NCI-H146 treated with DMSO at 0.1 percent for 48 hours (cell line): ENCODE data around the gene KRT6A.

Experiments
- DNase-seq: peaks from one replicate; lab custom pipeline; 2025; ENCODE audit not compliant: unreplicated experiment; lab: John Stamatoyannopoulos, UW

Gene KRT6A

DNA sequence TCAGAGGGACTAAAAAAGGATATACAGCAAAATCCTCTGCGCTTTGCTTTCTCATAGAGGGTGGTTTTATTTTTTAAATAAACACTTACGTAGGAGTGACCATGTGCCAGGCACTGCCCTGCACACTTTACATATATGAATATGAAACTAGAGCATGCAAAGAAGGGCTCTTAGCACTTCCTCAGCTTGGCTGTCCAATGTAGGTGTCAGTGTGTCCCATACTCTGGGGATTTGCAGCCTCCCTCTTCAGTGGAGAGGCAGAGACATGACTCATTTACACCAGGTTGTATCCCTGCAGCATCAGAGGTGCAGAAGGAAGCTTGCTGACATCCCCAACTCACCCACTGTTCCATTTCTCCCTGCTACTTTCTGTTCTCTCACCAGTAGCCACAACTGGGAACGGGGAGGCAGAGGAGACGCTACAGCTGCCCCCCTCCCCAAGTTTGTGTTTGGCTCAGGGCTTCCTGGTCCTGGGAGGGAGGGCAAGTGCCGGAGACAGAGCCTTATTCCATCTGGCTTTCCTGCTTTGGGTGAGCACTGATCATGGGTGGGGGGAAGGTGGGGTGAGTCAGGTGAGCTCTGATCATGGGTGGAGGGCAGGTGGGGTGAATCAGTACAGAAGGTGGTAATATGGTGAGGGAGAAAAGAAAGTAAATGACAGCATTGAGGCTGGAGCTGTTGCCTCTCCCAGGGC is 32.0 kb upstream of the KRT6A start:
- no peak for DNase-seq

DNA sequence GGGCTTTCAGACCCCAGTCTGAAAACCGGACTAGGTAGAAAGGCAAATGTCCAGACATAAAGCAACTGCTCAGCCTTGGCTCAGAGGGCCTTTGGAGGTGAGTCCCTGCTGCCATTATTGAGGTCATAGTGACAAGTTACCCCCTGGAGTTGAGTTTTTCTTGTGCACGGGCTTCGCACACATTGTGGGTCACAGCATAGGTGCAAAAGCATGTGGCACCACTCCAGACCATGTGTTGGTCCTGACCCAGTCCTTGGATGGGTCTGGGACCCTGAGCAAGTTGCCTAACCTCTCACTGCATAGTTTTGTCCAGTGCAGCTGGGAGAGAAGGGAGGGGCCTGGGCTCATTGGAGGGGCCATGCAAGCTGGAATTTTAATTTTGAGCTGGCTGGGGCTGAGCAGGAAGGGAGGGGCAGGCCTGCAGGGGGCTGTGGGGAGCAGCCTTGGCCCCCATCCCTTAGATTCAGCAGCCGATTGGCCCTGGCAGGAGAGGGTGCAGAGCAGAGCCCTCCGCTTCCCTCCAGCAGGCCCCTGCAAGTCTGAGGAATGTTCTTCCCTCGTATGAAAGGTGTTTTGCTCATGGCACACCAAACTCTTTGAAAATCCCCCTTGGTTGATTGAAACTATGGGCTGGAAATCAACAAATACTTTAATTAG is 31.3 kb upstream of the KRT6A start:
- no peak for DNase-seq

DNA sequence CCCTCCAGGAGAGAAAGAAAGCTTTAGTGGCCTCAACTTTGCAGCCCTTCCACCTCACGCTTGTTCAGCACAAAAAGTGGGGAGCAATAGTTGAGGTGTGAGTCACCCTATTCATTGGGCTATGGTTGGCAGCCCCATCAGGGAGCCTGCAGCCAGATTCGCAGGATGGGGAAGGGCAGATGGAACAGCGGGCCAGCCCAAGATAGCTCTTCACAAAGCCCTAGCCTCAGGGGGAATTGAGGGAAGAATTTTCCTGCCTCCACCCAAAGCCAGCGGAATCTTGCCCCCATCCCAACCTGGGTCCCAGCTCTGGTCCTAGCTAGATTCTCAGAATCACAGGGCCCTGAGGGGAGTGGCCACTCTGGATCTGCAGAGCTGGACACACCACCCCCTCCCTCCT is 30.8 kb upstream of the KRT6A start:
- no peak for DNase-seq

DNA sequence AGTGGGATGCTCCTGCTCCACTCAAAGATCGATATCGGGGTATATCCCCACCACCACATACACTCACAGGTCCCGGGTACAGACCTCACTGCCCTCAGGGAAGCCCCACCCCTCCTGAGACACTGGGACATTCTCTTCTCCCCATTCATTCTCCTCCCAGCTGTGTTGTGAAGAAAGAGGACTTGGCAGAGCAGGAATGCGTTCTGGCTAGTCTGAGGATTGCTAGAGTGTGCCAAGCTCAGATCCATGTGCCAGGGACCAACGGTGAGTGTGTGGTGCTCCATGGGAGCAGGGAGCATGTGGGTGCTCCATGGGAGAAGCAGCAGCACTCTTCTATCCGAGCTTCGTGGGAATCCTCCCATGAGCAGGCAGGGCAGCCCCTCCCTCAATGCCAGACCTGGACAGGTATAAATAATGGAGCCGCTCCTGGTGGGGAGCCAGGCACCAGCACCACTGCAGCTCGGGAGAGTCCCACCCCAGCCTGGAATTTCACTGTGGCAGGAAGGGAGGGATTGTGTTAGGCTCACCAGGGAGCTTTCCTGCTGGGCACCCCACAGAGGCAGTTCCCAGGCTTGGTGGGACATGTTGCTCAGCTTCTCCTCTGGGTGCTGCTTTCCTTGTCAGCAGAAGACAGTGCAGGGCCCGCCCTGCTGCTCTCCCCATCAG is 29.4 kb upstream of the KRT6A start:
- DNase-seq, result no peak

DNA sequence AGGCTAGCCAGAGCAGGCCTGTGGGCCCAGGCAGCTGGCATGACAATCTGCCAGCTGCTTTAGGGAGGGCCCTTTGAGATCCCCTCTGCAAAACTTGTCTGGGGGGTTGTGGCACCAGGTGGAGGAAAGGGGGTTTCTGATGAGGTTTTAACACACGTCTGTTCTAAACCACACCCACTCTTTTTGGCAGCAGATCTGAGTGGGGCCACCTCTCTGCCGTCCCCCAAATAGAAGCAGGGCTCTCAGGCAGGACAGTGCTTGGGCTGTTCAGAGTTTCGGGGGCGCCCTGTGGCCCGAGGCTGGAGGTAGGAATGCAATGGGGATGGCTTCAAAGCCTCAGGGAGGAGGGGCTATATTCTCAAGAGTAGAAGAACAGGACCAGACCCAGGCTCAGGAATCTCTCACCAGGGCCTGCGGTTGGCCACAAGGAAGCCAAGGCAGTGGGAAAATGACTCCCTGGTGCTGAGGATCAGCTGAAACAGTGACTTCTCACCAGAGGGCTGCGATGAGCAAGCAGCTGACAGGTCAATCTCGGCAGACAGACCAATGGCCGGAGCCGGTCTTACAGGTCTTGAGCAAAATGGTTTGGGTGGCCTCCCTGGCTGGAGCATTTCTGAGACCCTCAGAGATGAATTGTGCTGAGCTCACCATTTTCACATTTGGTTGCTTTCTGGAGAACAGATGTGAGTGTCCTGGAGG is 28.7 kb upstream of the KRT6A start:
- DNase-seq, result no peak

DNA sequence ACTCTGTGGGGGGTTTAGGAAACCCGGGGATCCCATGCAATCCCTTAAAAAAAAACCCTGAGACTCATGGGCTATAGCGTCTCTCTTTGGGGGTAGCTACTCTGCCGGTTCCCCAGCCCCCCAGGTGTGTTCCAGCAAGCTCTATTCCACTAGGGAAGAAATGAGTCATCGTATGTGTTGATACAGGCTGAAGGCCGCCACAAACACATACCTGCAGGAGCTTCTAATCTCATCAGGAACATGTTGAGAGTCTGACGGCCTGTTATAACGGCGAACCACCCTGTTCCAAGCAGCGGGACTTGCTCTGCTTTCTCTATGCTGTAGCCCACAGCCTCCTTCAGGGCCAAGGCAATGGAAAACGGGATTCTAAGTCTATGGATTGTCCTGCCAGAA is 28.1 kb upstream of the KRT6A start:
- no peak for DNase-seq

DNA sequence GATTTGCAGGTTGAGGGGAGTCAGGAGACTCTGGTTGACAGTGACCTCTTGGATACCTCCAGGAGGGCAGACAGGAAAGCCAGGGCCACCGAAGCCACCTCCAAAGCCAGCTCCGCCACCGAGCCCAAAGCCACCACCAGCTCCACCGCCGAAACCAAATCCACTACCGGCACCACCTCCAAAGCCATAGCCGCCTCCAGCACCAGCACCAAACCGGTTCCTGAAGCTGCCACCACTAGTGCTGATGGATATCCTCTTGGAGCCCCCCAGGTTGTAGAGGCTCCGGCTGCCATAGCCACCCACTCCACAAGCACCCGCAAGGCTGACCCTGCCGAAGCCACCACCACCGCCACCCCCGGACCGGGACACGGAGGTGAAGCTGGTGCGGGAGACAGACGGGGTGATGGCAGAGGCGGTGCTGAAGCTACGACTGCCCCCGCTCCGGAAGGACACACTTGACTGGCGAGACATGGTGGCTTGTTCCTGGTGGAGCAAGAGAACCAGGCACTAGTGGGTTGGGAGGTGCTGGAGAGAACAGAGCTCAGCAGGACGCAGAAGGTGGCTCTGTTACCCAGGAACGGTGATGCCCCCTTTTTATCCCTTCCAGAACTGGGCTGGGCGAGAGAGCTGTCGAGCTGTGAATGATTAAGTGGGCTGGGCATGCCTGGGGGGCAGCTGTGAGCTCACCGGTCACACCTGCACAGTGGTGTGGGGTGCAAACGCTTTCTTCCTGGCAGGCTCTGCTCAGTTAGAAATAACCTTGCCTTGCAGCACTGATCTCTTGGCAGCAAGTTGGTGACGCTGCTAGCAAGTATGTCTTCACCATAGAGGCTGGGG is 27.0 kb upstream of the KRT6A start, which contains the start of gene KRT5:
Gene KRT5 (minus strand): TSS at position 569 of the 837 bp plus-strand sequence. CDS start 98 bp downstream, at position 471.
- no peak for DNase-seq

DNA sequence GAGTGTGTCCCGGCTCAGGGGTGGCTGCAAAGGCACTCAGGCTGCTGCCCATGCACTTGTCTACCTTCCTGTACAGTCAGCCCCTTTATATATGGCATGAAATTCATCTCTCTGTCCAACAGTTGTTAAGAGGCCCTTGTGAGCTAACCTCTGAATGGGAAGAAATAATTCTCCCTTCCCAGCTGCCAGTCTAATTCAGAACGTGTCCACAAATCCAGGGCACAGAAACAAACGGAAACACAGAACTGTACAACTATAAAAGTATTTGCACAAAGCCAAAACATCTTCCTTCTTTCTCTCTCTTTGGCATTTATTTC is 26.3 kb upstream of the KRT6A start:
- no peak for DNase-seq

DNA sequence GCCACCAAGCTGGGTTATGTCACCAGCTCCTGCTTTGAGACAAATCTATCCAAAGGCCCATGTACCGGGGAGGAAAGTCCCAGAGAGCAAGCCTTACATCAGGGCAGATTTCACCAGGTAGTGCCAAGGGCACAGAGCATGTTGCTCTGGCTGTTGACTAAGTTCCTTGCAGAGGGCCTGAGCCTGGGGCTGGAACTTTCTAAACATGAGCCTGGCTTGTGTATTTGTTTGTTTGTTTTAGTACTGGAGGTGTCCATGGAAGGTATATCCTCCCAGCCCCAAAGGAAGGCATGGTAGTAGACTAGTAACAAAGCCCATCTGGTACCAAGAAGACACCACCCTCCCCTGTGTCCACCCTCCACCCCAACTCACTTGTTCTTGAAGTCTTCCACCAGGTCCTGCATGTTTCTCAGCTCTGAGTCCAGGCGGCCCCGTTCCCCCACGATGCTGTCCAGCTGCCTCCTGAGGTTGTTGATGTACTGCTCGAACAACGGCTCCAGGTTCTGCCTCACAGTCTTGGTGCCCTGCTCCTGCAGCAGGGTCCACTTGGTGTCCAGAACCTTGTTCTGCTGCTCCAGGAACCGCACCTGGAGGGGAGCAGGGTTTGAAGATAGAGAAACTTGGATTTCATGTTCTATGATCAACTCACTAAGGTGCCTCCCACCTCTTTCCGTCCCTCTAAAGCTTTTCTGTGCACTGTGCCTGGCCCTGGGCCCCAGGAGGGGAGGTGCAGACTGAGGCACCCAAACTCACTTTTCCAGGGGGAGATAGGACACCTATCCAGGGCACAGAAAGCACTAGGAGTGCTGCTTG is 25.7 kb upstream of the KRT6A start:
- no peak for DNase-seq

DNA sequence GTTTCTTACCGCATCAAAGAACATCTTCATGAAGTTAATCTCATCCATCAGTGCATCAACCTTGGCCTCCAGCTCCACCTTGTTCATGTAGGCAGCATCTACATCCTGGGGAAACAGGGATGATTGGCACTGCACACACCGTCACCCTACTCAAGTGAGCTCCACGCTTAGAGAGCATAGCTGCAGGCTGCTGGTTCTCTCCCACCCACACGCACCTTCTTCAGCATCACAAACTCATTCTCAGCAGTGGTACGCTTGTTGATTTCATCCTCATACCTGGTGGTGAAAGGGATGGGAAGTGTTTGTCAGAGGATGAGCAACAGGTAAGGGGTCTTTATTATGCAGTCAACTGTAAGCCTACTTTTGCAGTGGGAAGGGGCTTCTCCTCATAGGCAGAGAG is 24.8 kb upstream of the KRT6A start:
- DNase-seq, result no peak

DNA sequence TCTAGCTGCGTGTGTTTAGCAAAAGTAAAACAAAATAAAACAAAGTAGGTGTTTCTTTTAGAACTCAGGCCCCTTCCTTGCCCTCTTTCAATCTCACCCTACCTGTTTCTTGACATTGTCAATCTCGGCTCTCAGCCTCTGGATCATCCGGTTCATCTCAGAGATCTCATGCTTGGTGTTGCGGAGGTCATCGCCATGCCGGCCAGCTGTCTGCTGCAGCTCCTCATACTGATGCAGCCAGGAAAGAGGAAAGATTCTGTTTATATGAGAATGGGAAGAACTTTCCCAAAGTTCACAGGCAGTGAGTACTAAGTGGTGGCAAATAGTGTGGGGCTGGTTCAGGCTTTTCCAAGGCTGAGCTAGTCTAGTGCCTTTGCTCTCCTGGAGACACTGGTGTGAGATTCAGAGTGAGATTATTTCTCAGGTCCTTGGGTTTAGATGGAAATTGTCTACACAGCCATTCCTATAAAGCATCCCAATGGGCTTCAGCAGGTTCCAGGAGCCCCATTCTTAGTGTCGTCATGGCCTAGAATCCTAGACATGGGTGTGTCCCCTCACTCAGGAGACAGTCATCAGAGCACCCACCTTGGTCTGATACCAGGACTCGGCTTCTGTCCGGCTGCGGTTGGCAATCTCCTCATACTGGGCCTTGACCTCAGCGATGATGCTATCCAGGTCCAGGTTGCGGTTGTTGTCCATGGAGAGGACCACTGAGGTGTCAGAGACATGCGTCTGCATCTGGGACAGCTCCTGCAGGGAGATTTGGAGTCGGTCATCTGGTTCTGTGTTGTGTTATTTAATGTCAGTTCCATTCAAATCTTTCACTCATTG is 24.2 kb upstream of the KRT6A start:
- DNase-seq, result no peak

DNA sequence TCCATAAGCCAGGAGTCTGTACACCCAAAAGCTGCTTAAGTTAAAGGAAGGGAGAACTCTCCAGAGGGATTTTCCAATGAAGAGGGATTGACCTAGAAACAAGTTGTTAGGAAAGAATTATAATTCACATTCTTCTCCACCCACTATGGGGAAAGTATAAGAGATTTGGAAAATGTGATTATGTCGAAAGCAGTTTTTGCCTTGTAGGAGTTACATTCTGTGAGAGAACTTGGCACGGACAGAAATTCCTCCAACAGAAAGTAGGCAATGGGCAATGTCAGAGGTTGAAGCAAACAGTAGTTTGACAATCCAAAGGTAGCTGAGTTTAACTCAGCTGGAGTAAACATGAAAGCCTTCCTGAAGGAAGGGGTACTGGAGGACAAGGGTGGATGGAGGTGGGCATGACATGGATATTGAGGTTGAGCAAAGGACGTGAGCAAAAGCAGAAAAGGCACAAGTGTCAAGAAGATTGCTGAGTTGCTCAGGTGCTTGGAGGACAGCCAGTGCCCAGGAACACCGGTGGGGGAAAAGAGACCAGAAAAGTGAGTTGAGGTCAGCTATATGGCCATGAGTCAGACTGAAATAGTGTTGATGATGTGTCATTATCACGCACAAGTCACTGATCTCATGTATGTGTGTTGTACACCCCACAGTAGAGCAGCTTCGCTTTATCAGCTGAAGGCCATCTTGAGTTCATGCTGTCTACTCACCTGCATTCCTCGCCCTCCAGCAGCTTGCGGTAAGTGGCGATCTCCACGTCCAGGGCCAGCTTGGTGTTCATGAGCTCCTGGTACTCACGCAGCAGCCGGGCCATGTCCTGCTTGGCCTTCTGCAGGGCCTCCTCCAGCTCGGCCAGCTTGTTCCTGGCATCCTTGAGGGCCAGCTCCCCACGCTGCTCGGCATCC is 23.1 kb upstream of the KRT6A start:
- no peak for DNase-seq

DNA sequence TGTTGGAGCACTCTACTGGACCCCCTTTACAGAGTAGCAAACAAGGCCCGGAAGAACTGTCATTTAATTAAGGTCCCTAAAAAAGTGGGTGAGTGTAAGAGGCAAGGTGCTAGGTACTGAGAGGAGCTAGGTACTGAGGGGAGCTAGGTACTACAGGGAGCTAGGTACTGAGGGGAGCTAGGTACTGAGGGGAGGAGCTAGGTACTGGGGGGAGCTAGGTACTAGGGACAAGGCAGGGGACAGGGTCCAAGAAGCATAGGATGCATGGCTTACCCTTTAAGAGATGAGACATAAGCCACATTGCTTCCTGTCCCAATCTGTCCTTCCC is 22.2 kb upstream of the KRT6A start:
- no peak for DNase-seq

DNA sequence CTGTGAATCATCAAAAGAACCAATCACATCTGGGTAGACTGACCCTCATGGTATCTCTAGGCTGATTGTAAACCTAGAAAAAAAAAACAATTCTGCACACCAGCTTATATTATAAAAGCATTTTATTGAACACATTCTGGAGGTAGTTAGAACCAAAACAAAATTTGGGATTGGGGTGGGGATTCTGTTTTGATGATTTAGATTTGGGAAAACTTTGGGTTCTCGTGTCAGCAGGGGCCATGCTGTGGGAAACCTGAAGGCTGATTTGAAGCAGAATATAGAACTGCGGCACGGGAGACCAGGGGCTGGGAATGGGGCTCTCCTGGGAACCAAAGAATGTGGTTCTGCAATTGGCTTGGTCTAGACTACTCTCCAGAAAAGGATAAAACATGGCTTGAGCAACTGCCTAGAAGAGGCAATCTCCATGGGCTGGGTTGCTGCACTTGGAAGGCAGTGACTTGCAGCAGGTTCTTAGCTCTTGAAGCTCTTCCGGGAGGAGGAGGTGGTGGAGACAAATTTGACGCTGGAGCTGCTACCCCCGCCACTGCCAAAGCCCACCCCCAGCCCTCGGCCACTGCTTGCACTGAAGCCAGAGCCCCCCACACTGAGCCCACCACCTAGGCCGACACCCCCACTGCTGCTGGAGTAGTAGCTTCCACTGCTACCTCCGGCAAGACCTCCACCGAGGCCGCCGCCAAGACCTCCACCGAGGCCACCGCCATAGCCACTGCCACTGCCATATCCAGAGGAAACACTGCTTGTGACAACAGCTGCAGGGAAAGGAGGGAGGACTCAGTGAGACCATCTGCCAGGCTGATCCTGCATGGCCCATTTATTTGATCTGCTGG is 21.6 kb upstream of the KRT6A start:
- no peak for DNase-seq

DNA sequence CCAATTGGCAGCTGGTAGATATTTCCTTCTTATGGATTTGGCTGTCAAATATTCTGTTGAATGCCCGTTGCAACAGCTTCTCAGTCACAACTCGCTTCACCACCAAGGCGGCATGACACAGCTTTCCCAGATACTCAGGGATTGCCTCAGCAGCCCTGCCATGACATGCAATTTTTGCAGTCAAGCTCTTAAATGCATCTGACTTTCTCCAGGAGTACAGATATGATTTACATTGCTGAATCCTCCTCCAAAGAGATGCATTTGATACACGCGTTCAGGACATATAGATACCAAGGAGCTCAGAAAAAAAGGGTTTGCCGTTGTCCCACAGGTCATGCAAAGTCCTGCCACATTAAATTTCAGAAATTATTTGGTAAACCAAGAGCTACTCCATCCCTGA is 20.7 kb upstream of the KRT6A start:
- no peak for DNase-seq

DNA sequence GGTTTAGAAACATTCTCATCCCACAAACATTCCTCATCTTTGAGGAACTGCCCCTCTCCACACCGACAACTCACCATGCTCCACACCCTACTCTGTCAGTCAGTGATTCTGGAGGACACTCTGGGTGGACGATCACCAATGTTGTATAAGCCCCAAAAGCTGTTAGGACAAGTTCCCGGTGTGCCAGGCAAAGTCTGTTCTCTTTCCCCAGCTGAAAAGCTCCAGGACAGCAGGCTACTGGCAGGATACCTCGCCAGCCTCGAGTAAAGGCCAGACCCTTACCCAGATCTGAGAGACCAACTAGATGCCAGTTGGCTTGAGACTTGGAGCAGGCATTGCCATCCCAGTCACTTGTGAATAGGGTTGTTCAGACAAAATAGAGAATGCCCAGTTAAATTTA is 15.2 kb upstream of the KRT6A start:
- DNase-seq, result no peak

DNA sequence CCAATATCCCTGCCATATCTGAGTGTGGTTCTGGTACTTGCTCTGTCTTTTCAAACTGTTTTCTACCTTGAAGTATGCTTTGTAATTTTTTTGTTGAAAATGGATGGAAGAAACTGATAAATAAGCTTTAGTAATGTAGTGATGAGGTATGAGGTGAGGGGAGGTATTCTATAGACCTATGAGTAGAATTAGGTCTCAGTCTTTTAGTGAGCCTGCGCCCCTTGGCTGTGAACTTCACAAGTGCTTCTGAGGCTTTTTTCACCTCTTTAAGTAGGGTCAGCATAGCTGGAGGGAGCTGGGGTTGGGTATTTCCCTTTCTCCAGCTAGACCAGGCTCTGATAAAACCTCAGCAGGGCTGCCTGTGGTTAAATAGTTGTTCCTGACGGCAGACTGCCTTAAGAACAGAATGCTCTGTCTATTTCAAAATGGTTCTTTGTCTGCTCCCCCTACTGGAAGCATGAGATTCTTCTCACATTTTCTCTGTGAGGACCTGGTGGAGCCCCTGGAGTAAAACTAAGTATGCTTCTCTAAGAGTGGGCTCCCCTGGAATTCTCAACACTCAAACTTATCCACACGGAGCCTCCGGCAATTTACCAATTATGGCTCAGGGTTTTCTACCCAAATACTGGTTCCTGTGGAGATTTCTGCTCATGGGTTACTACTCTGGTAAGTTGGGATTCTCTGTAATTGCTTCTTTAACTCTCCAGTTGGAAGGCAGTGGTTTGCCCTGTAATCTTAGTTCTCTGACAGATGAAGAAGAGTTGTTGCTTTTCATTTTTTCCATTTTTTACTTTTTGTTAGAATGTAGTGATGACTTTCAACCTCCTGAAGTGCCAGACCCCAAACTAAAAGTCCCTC is 14.0 kb upstream of the KRT6A start:
- peak; percentile 49 for DNase-seq
